Measurements from ENCODE around the gene LRRFIP1.
A peak's percentile ranks its signal among the peaks of the same experiment; 100 is the strongest.

Gene LRRFIP1

DNA sequence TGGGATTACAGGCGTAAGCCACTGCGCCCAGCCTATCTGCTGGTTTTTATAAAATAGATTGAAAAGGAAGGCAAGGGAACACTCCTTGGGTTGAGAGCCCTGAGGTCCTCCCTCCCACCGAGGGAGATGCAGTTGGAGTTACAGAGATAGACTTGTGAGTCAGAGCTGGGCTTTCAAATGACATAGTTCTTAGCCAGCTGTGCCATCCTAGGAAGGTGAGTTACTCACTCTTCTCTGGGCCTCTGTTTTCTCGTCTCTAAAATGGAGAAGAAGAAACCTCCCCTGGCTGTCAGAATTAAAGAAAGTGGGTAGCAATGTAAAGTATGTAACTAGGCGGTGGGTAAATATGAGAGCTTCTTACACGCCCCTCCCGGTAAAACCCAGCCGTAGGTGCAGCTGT, 2.4 kb downstream of the LRRFIP1 start:
- Mint-ChIP-seq H3K27me3 (ENCODE audit: low read depth, poor library complexity) (peaks cover 44% of the 10 kb centered on the region), H3K4me3 (no peak overlapping the region), H3K4me1 (peaks cover 40% of the 10 kb centered on the region), H3K9me3 (peaks cover 10% of the 10 kb centered on the region), H3K36me3 (ENCODE audit: low read depth) (peaks cover 42% of the 10 kb centered on the region), H3K27ac (no peak overlapping the region)
- no peak for DNase-seq
- TF ChIP-seq, protein P1, sequence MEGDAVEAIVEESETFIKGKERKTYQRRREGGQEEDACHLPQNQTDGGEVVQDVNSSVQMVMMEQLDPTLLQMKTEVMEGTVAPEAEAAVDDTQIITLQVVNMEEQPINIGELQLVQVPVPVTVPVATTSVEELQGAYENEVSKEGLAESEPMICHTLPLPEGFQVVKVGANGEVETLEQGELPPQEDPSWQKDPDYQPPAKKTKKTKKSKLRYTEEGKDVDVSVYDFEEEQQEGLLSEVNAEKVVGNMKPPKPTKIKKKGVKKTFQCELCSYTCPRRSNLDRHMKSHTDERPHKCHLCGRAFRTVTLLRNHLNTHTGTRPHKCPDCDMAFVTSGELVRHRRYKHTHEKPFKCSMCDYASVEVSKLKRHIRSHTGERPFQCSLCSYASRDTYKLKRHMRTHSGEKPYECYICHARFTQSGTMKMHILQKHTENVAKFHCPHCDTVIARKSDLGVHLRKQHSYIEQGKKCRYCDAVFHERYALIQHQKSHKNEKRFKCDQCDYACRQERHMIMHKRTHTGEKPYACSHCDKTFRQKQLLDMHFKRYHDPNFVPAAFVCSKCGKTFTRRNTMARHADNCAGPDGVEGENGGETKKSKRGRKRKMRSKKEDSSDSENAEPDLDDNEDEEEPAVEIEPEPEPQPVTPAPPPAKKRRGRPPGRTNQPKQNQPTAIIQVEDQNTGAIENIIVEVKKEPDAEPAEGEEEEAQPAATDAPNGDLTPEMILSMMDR (IDR thresholded peaks at IDR 0.05): no peak

DNA sequence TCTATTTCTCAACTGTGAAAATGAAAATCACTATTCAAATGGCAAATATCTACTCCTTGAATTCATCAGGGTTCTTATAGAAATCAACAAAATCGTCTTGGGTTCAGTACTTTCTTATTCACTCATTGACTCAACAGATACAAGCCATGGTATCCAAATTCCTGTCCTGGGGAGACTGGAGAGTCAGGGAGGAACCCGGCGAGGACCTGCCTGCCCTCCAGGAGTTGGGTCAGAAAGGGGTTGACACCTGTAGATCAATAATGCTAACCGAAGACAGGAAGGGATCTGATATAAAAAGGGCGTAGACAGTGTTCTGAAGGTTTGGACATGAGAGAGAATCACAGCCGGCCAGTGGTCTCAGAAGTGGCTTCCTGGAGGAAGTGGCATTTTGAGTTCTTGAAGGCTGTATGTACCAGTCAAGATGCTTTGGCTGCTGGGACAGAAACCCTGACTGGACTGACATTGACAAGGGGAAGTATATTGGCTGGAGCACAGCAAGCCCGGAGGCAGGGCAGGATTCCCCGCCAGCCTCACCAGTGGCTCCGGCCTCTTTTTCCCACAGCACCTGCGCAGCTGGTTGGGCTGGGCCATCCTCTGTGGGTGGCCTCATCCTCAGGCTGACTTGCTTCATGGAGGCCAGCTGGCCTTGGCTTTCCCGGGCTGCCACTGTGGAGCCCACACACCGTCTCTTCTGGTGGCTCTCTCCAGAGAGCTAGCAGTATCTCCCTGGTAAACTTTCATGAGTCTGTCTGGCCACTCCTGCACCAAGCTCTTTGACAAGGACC, 3.0 kb downstream of the LRRFIP1 start:
- TF ChIP-seq, protein P1 (IDR thresholded peaks at IDR 0.05): no peak
- H3K27me3 Mint-ChIP-seq (ENCODE audit: low read depth, poor library complexity): peaks cover 37% of the 10 kb centered on the region
- H3K27ac Mint-ChIP-seq: no peak overlapping the region
- H3K9me3 Mint-ChIP-seq: peaks cover 15% of the 10 kb centered on the region
- no peak overlapping the region for H3K4me3 Mint-ChIP-seq
- DNase-seq: no peak
- H3K4me1 Mint-ChIP-seq: peaks cover 36% of the 10 kb centered on the region
- H3K36me3 Mint-ChIP-seq (ENCODE audit: low read depth): peaks cover 47% of the 10 kb centered on the region

DNA sequence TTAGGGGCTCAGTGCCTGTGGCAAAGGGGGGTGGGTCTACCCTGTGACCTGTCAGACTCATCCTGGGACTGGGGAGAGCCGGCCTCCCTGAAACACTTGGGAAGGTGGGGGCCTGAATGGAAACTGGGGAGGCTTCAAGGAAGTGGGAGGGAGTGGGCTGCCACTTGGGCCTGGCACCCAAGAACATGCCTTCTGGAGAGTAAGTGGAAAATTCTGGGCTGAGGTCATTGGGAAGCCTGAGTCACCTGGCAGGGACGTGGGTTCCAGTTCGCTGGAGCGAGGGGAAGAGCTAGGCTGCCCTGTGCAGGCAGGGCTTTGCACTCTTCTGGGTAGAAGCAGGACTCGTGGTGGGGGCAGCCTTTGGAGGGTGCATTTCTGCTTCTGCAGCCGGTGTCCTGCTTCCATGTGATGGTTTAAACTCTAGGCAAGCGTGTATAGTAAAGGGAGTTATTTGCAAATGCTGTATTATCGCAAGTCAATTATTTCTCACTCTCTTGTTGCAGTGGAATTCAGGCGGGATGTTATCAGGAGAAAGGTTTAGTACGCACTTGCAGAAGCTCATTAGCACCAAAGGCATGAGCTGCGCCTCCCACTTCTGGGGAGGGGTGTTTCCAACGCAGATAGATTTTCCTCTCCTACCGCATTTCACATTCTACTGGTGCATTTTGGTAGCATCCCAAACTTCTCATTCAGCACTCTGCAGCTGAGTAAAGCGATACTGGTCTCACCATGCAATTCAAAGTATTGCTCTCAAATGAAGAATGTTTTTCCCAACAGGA, 3.8 kb downstream of the LRRFIP1 start:
- no peak for DNase-seq
- TF ChIP-seq, protein P1 (IDR thresholded peaks at IDR 0.05): no peak
- Mint-ChIP-seq H3K27me3 (ENCODE audit: low read depth, poor library complexity) (peaks cover 29% of the 10 kb centered on the region), H3K4me3 (no peak overlapping the region), H3K4me1 (peaks cover 32% of the 10 kb centered on the region), H3K36me3 (ENCODE audit: low read depth) (peaks cover 49% of the 10 kb centered on the region), H3K9me3 (peaks cover 17% of the 10 kb centered on the region), H3K27ac (no peak overlapping the region)

DNA sequence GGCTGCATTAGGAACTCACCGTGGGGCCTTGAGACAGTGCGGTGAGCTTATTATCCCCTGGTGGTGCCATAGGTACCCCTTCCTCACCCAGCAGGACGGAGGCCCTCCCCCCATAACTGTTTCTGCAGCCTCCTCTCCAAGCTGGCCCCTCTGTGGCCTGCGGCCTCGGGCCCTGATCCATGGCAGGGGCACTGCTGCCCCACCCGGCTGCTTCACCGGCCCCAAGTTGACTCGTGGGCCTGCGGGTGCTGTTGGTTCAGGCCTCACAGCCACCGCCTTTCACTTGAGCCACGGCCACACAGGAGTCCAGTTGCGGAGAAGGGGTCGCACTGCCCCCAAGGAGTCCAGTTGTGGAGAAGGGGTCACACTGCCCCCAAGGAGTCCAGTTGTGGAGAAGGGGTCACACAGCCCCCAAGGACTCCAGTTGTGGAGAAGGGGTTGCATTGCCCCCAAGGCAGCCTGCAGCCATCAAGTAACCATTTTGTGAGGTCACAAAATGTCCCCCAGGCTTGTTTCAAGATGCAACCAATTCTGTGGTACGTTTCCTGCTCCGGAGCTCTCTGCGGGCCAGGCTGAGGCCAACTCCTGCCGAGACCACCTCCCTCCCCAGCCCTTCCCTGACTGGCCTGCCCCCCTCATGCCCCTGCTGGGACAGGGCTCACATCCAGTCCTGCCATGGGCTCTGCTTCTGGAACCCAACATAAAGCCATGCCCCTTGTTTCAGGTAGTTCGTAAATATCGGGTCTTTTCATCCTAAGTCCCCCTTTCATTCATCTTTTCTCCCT, 4.6 kb downstream of the LRRFIP1 start:
- Mint-ChIP-seq H3K36me3 (ENCODE audit: low read depth) (peaks cover 57% of the 10 kb centered on the region), H3K27ac (no peak overlapping the region), H3K4me3 (no peak overlapping the region), H3K9me3 (peaks cover 25% of the 10 kb centered on the region), H3K4me1 (peaks cover 32% of the 10 kb centered on the region), H3K27me3 (ENCODE audit: low read depth, poor library complexity) (peaks cover 21% of the 10 kb centered on the region)
- TF ChIP-seq, protein P1 (IDR thresholded peaks at IDR 0.05): no peak
- DNase-seq: no peak

DNA sequence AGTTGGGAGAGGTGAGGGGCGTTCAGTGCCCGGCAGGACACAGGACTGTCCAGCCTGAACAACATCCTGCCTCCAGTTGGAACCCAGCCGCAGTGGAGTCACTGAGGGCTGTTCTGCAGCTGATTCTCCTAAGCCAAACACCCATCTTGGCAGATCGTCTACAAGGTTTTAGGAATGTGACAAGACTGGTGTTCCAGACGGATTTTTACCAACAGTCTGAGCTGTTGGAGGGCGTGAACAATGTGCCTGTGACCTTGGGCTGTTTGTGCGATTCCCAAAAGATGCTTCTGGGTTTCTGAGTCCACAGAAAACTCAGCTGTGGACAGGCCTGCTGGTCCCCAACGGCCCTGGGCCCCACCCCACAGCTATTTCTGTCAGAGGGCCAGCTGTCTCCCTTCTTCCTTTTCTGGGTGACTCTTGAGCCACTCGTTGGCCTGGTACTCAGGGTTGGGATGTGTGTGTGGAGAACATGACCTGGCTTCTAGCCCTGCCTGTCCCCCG, 5.7 kb downstream of the LRRFIP1 start:
- TF ChIP-seq, protein P1 (IDR thresholded peaks at IDR 0.05): no peak
- Mint-ChIP-seq H3K9me3 (peaks cover 34% of the 10 kb centered on the region), H3K4me3 (no peak overlapping the region), H3K4me1 (peaks cover 30% of the 10 kb centered on the region), H3K27me3 (ENCODE audit: low read depth, poor library complexity) (peaks cover 17% of the 10 kb centered on the region), H3K27ac (peak overlapping the region; percentile 54), H3K36me3 (ENCODE audit: low read depth) (peaks cover 67% of the 10 kb centered on the region)
- no peak for DNase-seq

Data from nephron progenitor cell (in vitro differentiated cells).